Psoas muscle (tissue), 8 donors: ENCODE results near the gene COL4A6. TPM values are rescaled to one million over a fixed set of nuclear protein-coding genes. Genes with fewer than 3 reads are reported as not detected.

Experiments used
- ATAC-seq, 4 donors: fragments of 200-7000 bp; cut with Tn5 transposase; one replicate each; pipeline ENCODE4 v1.9.1; 2020; ENCODE audit warnings: moderate library complexity in 3 of 4, mild to moderate bottlenecking in 2 of 4
- DNase-seq, 2 donors: peaks; one replicate each; pipeline ENCODE4 v3.0.0-alpha.2; 2020
- H3K27ac ChIP-seq: fragments of 200-600 bp; one replicate; pipeline ENCODE4 v1.8.0; 2022
- H3K27me3 ChIP-seq, 3 donors: fragments of 200-600 bp in 1 of 3; one replicate each; pipeline versions ENCODE4 v1.6.1 to v1.8.0; 2013 to 2022; ENCODE audit warnings: low read length in 2 of 3, mild to moderate bottlenecking in 2 of 3, moderate library complexity in 1 of 3; ENCODE audit not compliant: insufficient read depth in 3 of 3
- H3K36me3 ChIP-seq, 2 donors: fragments of 200-600 bp in 1 of 2; one replicate each; pipeline versions ENCODE4 v1.6.1 to v1.8.0; 2013 to 2022; ENCODE audit warnings: low read depth in 1 of 2, mild to moderate bottlenecking in 1 of 2, moderate library complexity in 1 of 2; ENCODE audit not compliant: insufficient read depth in 1 of 2
- H3K4me1 ChIP-seq: fragments of 200-600 bp; one replicate; pipeline ENCODE4 v1.8.0; 2022
- H3K4me3 ChIP-seq: fragments of 200-600 bp; one replicate; pipeline ENCODE4 v1.8.0; 2022; ENCODE audit warnings: mild to moderate bottlenecking
- H3K9me3 ChIP-seq: fragments of 200-600 bp; one replicate; pipeline ENCODE4 v1.8.0; 2022
- WGBS, 3 donors: extraction: QIAGEN DNeasy Blood & Tissue Kit; methylation state at CpG; one replicate each; pipeline versions ENCODE4 v1.1.6 to v1.1.7; 2013; 5-methylcytosine and 5-hydroxymethylcytosine counted together
- intact Hi-C, 2 donors: fragments of 100-400 bp; cut with DNase I; formaldehyde crosslinking; loops; one replicate each; pipeline versions ENCODE4 v1.11.0 to v1.14.2; 2022
- polyA plus RNA-seq, 3 donors: library from polyadenylated mRNA; stranded (reverse); fragments of 200-250 nt; gene quantifications; one replicate each; pipeline ENCODE4 v1.2.3, GENCODE V29; 2013
- total RNA-seq, 4 donors: library from RNA; stranded (reverse); fragmentation: NEBNext Ultra II Directional in 2 of 4; extraction: Animal tissue kit (Norgen Biotek cat#: 25700) in 2 of 4; gene quantifications; one replicate each; pipeline versions ENCODE4 v1.2.1 to v1.2.4, GENCODE V29; 2021 to 2023
- TF ChIP-seq, protein P1 (sequence below): fragments of 200-600 bp; IDR thresholded peaks from one replicate; pipeline ENCODE4 v1.8.0; 2022; ENCODE audit warnings: antibody characterized with exemption
- donor health status: healthy with polysubstance abuse.
- donor health status: DM: no; HTN: no; CAD: no; lungs with moderate emphysema.
- donor health status: Bipolar disorder and iron deficiency.
- donor health status: healthy.
- donor health status: DM: yes; HTN: yes; CAD: no.
- donor health status: DM: no; HTN: no; CAD: no.
- donor health status: DM: no; HTN: no; CAD: no.
- donor health status: DM: yes; HTN: yes; CAD: no.

COL4A6 gene
- total and polyA plus RNA-seq, 7 donors = 0.17 to 3.6 (median 0.68) TPM

DNA sequence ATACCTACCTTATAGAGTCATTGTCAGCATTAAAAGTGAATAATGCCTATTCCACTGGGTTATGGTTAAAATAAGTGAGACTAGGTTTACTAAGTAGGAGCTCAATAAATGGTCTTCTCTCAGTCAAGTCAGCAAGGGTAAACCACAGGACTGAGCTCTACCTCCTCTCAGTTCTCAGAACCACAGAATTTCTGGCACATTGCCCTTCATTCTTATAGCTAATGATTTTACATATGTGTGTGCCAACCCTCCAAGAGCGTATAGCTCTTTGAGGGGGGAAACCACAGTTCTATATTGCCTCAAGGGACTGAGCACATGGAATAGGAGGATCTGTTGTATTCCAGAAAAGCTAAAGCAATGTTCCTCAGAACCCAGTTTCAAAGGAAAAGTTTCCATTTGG, 221.8 kb downstream of the COL4A6 start:
- H3K4me3 ChIP-seq = no peak overlapping the region
- no peak for ATAC-seq

DNA sequence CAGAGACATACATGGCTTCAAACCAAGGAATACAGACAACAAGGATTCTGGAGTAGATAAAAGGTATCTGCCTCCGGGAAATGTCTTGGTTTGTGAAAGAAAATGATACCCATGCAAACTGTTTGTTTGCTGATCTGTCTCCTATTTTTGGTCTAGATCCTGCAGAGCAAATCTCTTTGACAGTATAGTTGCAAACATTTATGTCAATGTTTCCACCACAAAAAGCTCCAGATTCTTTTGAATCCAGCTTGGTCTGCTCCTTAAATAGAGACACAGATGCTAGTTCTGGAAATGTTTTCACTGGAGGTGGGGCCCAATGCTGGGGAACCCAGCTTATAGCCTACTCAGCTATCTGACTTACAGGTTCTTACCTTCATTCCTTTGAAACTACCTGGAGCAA, 226.9 kb downstream of the COL4A6 start:
- Histone ChIP-seq H3K4me1 (no peaks in the 10 kb centered on the region), H3K27ac (no peak overlapping the region), H3K4me3 (no peak overlapping the region), H3K36me3 (no peaks in the 10 kb centered on the region), H3K27me3 (peaks cover 0 to 25% (median 0%) of the 10 kb centered on the region in 3 donors), H3K9me3 (no peaks in the 10 kb centered on the region)
- DNase-seq = no peak
- intact Hi-C loops = no loop called here
- ATAC-seq = no peak
- WGBS, 3 donors = 81 to 100% (median 86%) methylated on average over 1 of the region's 1 CpG
- TF ChIP-seq, protein P1, sequence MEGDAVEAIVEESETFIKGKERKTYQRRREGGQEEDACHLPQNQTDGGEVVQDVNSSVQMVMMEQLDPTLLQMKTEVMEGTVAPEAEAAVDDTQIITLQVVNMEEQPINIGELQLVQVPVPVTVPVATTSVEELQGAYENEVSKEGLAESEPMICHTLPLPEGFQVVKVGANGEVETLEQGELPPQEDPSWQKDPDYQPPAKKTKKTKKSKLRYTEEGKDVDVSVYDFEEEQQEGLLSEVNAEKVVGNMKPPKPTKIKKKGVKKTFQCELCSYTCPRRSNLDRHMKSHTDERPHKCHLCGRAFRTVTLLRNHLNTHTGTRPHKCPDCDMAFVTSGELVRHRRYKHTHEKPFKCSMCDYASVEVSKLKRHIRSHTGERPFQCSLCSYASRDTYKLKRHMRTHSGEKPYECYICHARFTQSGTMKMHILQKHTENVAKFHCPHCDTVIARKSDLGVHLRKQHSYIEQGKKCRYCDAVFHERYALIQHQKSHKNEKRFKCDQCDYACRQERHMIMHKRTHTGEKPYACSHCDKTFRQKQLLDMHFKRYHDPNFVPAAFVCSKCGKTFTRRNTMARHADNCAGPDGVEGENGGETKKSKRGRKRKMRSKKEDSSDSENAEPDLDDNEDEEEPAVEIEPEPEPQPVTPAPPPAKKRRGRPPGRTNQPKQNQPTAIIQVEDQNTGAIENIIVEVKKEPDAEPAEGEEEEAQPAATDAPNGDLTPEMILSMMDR = no peak

More for the DNA sequence above, 221.8 kb downstream of the COL4A6 start:
- H3K9me3 ChIP-seq = no peaks in the 10 kb centered on the region
- H3K27me3 ChIP-seq = peaks cover 0 to 15% (median 0%) of the 10 kb centered on the region in 3 donors
- TF ChIP-seq, protein P1 = no peak
- H3K27ac ChIP-seq = no peak overlapping the region
- 80 to 90% (median 90%) methylated on average over 1 of the region's 1 CpG for WGBS, 3 donors
- intact Hi-C loops = no loop called here
- H3K36me3 ChIP-seq = no peaks in the 10 kb centered on the region
- no peaks in the 10 kb centered on the region for H3K4me1 ChIP-seq
- DNase-seq = no peak

DNA sequence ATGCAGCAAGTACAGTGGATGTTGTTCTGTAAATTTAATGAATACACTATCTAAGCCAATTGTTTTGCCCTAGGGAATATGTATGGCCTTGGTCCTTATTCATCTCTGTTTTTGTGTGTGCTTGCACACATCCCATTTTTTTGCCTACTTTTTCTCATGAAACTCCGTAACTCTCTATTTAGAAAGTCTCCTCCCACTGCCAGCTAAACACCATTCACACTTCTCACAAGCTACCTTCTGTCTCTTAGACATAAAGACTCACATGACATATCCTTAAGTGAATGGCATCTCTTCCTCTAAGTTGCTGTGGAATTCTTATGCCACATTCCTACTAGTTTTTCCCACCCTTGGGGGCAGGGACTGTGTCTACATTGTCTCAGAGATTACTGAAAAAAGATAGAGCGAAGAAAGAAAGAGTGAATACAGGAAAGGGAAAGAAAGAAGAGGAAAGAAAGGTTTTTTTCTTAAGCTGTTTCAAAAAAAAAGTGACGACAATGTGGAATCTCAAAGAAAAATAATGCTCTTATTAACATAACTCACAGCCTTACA, 229.1 kb downstream of the COL4A6 start:
- intact Hi-C loops = loop anchor here in 1 of 2 donors (10.0 kb wide), 1 partner anchor 1266 kb away; no protein-coding TSS in a partner anchor
- TF ChIP-seq, protein P1 = no peak
- Histone ChIP-seq H3K4me1 (no peaks in the 10 kb centered on the region), H3K27ac (no peak overlapping the region), H3K4me3 (no peak overlapping the region), H3K27me3 (peaks cover 0 to 24% (median 0%) of the 10 kb centered on the region in 3 donors), H3K9me3 (no peaks in the 10 kb centered on the region), H3K36me3 (no peaks in the 10 kb centered on the region)
- no peak for ATAC-seq
- no peak for DNase-seq
- WGBS, 3 donors = 79 to 96% (median 94%) methylated on average over 3 of the region's 3 CpGs

DNA sequence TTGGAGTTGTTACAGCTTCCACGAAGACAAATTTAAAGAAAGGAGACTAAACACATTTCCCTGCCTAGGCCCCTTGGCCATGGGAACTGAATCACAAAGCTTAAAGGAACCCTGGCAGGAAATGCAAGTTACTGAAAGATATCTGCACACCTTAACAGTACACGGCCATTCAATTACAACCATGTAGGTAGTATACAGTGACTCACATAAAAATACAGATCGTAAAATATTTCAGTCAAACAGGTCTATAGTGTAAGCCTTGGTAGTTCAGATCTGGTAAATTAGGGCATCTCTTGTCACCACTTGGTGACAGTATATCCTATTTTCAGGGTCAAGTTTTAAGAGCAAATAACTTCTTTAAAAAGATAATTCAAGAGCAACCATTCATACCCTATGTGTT, 234.7 kb downstream of the COL4A6 start:
- Histone ChIP-seq H3K4me1 (no peaks in the 10 kb centered on the region), H3K36me3 (no peaks in the 10 kb centered on the region), H3K27ac (no peak overlapping the region), H3K4me3 (no peak overlapping the region), H3K27me3 (peaks cover 0 to 25% (median 0%) of the 10 kb centered on the region in 3 donors), H3K9me3 (no peaks in the 10 kb centered on the region)
- intact Hi-C loops = loop anchor here in 1 of 2 donors (10.0 kb wide), 1 partner anchor 1271 kb away; no protein-coding TSS in a partner anchor
- ATAC-seq (no peak), DNase-seq (no peak)
- WGBS, 3 donors = 66 to 89% (median 75%) methylated on average over 3 of the region's 3 CpGs
- TF ChIP-seq, protein P1 = no peak

DNA sequence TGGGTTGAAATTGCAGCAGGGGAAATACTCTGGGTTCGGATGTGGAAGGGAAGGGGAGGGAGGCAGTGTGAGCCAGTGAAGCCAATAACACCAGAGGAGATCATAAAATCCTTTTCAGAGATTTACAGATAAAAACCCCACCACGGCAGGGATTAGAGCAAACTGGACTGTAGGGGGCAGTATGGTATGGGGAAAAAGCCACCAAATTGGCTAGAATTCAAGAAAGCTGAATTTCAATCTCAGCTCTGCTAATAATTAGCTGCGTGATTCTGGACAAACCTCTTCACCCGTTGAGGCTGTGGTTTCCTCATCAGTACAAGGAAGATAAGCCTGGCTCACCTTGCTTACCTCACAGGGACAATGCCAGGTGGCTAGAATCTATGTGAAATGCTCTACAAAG, 238.5 kb downstream of the COL4A6 start:
- intact Hi-C loops = loop anchor here in 1 of 2 donors (10.0 kb wide), 1 partner anchor 1275 kb away; no protein-coding TSS in a partner anchor
- DNase-seq (no peak), ATAC-seq (peak in 2 of 4 donors; percentile 53 to 71)
- Histone ChIP-seq H3K27ac (no peak overlapping the region), H3K27me3 (peaks cover 0 to 18% (median 0%) of the 10 kb centered on the region in 3 donors), H3K4me1 (no peaks in the 10 kb centered on the region), H3K36me3 (no peaks in the 10 kb centered on the region), H3K9me3 (no peaks in the 10 kb centered on the region), H3K4me3 (no peak overlapping the region)
- TF ChIP-seq, protein P1 = peak; percentile 54
- WGBS, 3 donors = 2 to 5% (median 5%) methylated on average over 4 of the region's 4 CpGs
